AG04449 (cell line): ENCODE results near the gene ADCY7.

Experiments used
- CTCF ChIA-PET: fragments of 350-600 bp; formaldehyde crosslinking; extraction: SDS; loops from one replicate; lab custom pipeline; 2021; ENCODE audit warnings: antibody characterized with exemption; lab: Yijun Ruan, JAX
- POLR2A ChIA-PET: fragments of 400-600, 350-600 bp; formaldehyde crosslinking; extraction: SDS; loops from one replicate; lab custom pipeline; 2020; ENCODE audit warnings: antibody characterized with exemption, inconsistent platforms; lab: Yijun Ruan, JAX
- DNase-seq: peaks from one replicate; pipeline ENCODE4 v3.0.0-alpha.2; 2010; ENCODE audit warnings: low read depth, low spot score
- H3K4me3 ChIP-seq: 2 replicates; pipeline ENCODE4 v1.5.1; 2011; ENCODE audit warnings: low read depth, mild to moderate bottlenecking, control low read depth, low read length
- TF ChIP-seq, protein P1 (sequence below): IDR thresholded peaks from one replicate; pipeline ENCODE4 v1.5.1; 2011; ENCODE audit warnings: mild to moderate bottlenecking, moderate library complexity, low read length, control low read depth, inconsistent platforms; ENCODE audit not compliant: insufficient read depth; ENCODE audit errors: missing control alignments

ADCY7 gene

GRCh38 chr16:50247906-50248608, 18.3 kb upstream of the ADCY7 start:
- POLR2A ChIA-PET, result interaction anchor here (1.1 kb wide), 1 partner anchor 10 kb away, joined by 4 read pairs; no protein-coding TSS in a partner anchor

GRCh38 chr16:50248845-50249244, 17.5 kb upstream of the ADCY7 start:
- H3K4me3 ChIP-seq, result no peak overlapping the region
- DNase-seq, result no peak
- CTCF ChIA-PET, result interaction anchor here (1.0 to 1.2 kb wide), 3 partner anchors 10 to 38 kb away, joined by 3 to 4 read pairs (median 3); no protein-coding TSS in a partner anchor
- TF ChIP-seq, protein P1, sequence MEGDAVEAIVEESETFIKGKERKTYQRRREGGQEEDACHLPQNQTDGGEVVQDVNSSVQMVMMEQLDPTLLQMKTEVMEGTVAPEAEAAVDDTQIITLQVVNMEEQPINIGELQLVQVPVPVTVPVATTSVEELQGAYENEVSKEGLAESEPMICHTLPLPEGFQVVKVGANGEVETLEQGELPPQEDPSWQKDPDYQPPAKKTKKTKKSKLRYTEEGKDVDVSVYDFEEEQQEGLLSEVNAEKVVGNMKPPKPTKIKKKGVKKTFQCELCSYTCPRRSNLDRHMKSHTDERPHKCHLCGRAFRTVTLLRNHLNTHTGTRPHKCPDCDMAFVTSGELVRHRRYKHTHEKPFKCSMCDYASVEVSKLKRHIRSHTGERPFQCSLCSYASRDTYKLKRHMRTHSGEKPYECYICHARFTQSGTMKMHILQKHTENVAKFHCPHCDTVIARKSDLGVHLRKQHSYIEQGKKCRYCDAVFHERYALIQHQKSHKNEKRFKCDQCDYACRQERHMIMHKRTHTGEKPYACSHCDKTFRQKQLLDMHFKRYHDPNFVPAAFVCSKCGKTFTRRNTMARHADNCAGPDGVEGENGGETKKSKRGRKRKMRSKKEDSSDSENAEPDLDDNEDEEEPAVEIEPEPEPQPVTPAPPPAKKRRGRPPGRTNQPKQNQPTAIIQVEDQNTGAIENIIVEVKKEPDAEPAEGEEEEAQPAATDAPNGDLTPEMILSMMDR, result no peak
- POLR2A ChIA-PET, result no interaction called here

More at GRCh38 chr16:50247906-50248608, 18.3 kb upstream of the ADCY7 start:
- no peak for DNase-seq
- CTCF ChIA-PET, result interaction anchor here (1.0 to 1.2 kb wide), 3 partner anchors 10 to 37 kb away, joined by 3 to 4 read pairs (median 3); no protein-coding TSS in a partner anchor
- TF ChIP-seq, protein P1, result no peak
- no peak overlapping the region for H3K4me3 ChIP-seq

DNA sequence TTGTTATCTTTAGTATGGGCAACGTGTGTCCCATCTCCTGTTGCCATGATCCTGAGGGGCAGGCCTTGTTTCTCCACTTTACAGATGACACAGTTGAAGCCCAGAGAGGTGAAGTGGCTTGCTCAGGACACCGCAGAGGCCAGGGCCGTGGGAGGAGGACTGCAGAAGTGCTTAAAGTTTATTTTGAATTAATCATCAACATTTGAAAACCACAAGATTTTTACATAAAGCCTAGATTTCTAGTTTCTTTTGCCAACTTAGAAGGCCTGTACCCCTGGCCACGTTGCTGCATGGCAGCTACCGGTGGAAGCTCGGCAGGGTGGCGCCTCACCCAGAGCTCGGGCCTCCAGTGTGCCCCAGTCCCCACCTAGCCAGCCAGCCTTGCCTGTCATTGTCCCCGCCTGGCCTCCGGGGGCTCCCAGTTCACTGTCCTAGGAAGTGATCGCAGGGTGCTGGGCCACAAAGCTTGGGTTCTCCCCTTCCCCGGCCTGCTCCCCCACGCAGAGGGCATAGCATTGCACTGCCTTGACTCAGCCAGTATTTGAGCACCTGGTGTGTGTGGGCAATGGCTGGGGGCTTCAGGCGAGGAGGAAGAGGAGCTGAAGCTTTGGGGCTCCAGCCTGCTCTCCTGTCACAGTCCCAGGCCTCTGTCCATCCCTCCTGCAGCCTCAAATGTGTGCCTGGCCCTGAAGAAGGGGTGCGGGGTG, 14.8 kb upstream of the ADCY7 start:
- TF ChIP-seq, protein P1, result no peak
- CTCF ChIA-PET, result interaction anchor here (0.7 to 1.4 kb wide), 7 partner anchors 8 to 226 kb away, joined by 3 to 6 read pairs (median 3); partner anchors contain the start of gene CNEP1R1
- H3K4me3 ChIP-seq, result no peak overlapping the region
- POLR2A ChIA-PET, result interaction anchor here (0.7 to 0.8 kb wide), 2 partner anchors 15 to 17 kb away, joined by 3 read pairs; partner anchors contain the start of gene ADCY7
- peak; percentile 69 for DNase-seq

DNA sequence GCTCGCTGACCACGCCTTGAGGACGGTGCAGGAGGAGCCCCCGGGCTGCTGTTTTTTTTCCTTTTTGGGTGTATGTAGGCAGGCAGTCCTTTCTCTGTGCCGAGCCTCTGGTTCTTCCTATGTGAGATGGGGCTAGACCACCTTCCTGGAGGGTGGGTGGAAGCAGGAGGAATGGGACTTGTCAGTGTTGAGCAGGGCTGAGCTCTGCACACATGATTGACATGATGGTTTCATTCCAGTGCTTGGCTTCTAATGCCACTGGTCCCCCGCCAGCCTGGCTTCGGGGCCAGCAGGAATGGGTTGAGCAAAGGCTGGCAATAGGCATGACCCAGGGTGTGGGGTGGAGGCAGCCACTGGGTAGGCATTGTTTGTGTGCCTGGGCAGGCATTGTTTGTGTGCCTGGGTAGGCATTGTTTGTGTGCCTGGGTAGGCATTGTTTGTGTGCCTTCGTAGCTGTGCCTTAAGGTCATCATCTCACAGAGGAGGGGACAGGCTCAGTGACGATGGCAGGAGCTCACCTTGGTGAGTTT, 14.2 kb upstream of the ADCY7 start:
- ChIA-PET CTCF (interaction anchor here (0.7 to 1.4 kb wide), 4 partner anchors 14 to 227 kb away, joined by 3 to 6 read pairs (median 4); partner anchors contain the start of genes ADCY7 and CNEP1R1), POLR2A (interaction anchor here (0.9 kb wide), 1 partner anchor 9 kb away, joined by 3 read pairs; no protein-coding TSS in a partner anchor)
- TF ChIP-seq, protein P1, result no peak
- H3K4me3 ChIP-seq, result no peak overlapping the region
- no peak for DNase-seq

- ChIA-PET POLR2A (interaction anchor here (0.9 kb wide), 1 partner anchor 10 kb away, joined by 3 read pairs; no protein-coding TSS in a partner anchor), CTCF (interaction anchor here (0.7 to 1.4 kb wide), 3 partner anchors 13 to 228 kb away, joined by 3 to 6 read pairs (median 3); partner anchors contain the start of genes ADCY7 and CNEP1R1)
- TF ChIP-seq, protein P1, result no peak
- no peak overlapping the region for H3K4me3 ChIP-seq
- no peak for DNase-seq
Observed at GRCh38 chr16:50252874-50253513, 13.4 kb upstream of the ADCY7 start.
